ENCODE results near the gene ATP5MC2. TPM values are rescaled to one million over a fixed set of nuclear protein-coding genes. Genes with fewer than 3 reads are reported as not detected.

Gene ATP5MC2
- total and polyA plus RNA-seq, 10 of the 15 experiments (the other 5 are each of a cell fraction or from before 2014, with no cell fraction given) = 379 to 1,090 (median 525) TPM

GRCh38 chr12:53625946-53626701, 49.8 kb downstream of the ATP5MC2 start, which contains the start of gene ATF7 (continued):
- peak; percentile 98 for TF ChIP-seq SKIL (IDR thresholded peaks at IDR 0.05; ENCODE audit: low read depth, poor library complexity, severe bottlenecking)
- no peak for TF ChIP-seq ZNF592 (IDR thresholded peaks at IDR 0.05)
- TF ChIP-seq MEF2B (IDR thresholded peaks at IDR 0.05; ENCODE audit: partially characterized antibody, poor library complexity, severe bottlenecking) = peak; percentile 65
- TF ChIP-seq BMI1 (IDR thresholded peaks at IDR 0.05; ENCODE audit: borderline replicate concordance) = no peak
- peak; percentile 68; the same call in 1 of the 2 replicates for TF ChIP-seq TBL1XR1 (IDR thresholded peaks at IDR 0.05; ENCODE audit: low read depth, low read length)
- TF ChIP-seq GATAD2B (conservative IDR thresholded peaks at IDR 0.05; ENCODE audit: low read depth) = peak; percentile 79; the same call in 1 of the 2 replicates
- TF ChIP-seq CHD4 (IDR thresholded peaks at IDR 0.05) = no peak
- TF ChIP-seq LARP7 (IDR thresholded peaks at IDR 0.05) = peak; percentile 80
- peak; percentile 98 for TF ChIP-seq PBX3 (IDR thresholded peaks at IDR 0.05; ENCODE audit: insufficient replicate concordance, low read depth, low read length)
- TF ChIP-seq SMAD1 (IDR thresholded peaks at IDR 0.05; ENCODE audit: low read depth, partially characterized antibody) = peak; percentile 43
- TF ChIP-seq MAX (IDR thresholded peaks at IDR 0.05; ENCODE audit: low read depth, low read length) = peak; percentile 17; the same call in 1 of the 2 replicates
- no peak for TF ChIP-seq MTA3 (IDR thresholded peaks at IDR 0.05; ENCODE audit: borderline replicate concordance, low read length)
- no peak; the same call in 1 of the 2 replicates for TF ChIP-seq TARDBP (IDR thresholded peaks at IDR 0.05; ENCODE audit: borderline replicate concordance)
- TF ChIP-seq SMC3 (IDR thresholded peaks at IDR 0.05; ENCODE audit: borderline replicate concordance, low read length) = no peak; the same call in 1 of the 2 replicates
- TF ChIP-seq BHLHE40 (IDR thresholded peaks at IDR 0.05; ENCODE audit: borderline replicate concordance in 1 of 2, low read depth in 2 of 2, low read length in 1 of 2) = peak; percentile 98
- TF ChIP-seq EZH2 (IDR thresholded peaks at IDR 0.05; ENCODE audit: borderline replicate concordance, control insufficient read depth, low read depth, low read length) = no peak
- peak; percentile 53 for TF ChIP-seq RAD51 (IDR thresholded peaks at IDR 0.05)
- TF ChIP-seq CEBPB (IDR thresholded peaks at IDR 0.05; ENCODE audit: borderline replicate concordance in 1 of 2, low read depth in 2 of 2, low read length in 2 of 2) = no peak
- peak; percentile 35 for TF ChIP-seq SIX5 (IDR thresholded peaks at IDR 0.05; ENCODE audit: low read depth, low read length, severe bottlenecking)
- no peak for TF ChIP-seq ZNF384 (IDR thresholded peaks at IDR 0.05; ENCODE audit: borderline replicate concordance, low read depth, low read length)
